ENCODE measurements around the gene TMPRSS3.

Gene TMPRSS3

DNA sequence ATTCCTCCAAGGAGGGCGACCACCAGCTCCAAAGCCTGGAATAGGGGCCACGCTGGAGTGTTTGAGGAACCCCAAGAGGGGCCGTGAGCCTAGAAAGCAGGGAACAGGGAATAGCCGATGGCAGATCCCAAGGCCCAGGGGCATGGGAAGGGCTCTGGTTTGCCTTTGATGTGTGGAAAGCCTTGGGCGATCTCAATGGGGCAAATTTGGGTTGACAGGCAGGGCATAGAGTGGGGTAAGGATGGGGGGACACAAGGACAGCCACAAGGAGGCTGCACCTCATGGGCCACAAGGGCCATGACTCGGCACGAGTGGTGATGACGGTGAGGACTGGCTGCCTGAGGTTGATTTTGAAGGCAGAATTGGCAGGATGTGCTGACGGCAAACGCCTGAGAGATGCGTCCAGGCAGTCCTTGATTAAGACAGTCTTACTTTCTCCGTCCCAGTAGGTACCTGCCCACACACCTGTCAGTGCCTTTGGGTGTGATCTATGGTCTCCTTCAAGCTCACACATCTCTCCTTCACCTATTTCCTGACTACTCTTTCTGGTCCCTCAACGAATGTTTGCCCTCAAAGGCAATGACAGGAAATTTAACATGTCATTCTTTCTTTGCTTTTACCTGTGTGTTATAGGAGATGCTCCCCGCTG is 2.0 kb upstream of the TMPRSS3 start:
- TF ChIP-seq CTCF (IDR thresholded peaks at IDR 0.05): no peak

GRCh38 chr21:42396799-42397745 is 1.2 kb upstream of the TMPRSS3 start:
- TF ChIP-seq CTCF (IDR thresholded peaks at IDR 0.05): no peak

- TF ChIP-seq CTCF (IDR thresholded peaks at IDR 0.05): no peak
These were observed 550 bp downstream of the TMPRSS3 start for GRCh38 chr21:42395302-42395701.

- TF ChIP-seq CTCF (IDR thresholded peaks at IDR 0.05): no peak
These were observed 2.4 kb downstream of the TMPRSS3 start for GRCh38 chr21:42393443-42393950.

DNA sequence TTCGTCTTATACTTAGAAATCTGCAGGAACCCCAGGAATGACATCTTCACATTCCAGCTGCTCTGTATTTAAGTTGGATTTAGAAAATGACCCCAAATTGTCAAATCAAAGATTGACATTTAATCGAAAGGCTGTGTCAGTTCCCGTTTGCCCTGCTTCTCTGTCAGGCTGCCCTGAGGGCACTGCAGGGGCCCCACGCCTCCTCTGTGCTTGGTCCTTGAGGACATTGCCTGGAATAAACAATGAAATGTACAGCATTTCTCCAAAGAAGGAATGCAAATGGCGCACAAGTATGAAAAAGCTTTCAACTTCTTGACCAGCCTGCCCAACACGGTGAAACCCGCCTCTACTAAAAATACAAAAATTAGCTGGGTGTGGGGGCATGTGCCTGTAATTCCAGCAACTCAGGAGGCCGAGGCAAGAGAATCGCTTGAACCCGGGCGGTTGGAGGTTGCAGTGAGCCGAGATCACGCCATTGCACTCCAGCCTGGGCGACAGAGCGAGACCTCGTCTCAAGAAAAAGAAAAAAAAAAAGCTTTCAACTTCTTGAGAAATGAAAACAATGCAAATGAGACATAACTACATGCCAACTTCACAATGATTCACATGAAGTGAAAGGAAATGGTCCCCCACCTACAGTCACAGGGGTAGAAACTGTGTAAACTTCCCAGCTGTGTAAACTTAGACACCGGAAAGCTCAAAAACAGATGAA is 3.0 kb downstream of the TMPRSS3 start:
- TF ChIP-seq CTCF (IDR thresholded peaks at IDR 0.05): no peak

- no peak for TF ChIP-seq CTCF (IDR thresholded peaks at IDR 0.05)
These were observed 4.6 kb downstream of the TMPRSS3 start for GRCh38 chr21:42391297-42391696.

DNA sequence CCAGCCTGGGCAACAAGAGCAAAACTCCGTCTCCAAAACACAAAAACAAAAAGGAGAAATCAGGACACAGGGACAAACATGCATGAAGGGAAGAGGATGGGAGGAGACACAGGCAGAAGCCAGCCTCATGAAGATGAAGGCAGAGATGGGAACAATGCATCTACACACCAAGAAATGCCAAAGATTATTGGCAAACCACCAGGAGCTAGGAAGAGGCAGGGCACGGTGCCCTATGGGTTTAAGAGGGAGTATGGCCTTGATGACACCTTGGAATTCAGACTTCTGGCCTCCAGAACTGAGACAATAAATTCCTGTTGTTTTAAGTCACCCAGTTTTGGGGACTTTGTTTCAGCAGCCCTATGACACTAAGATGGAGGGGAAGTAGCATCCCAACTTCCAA is 5.2 kb downstream of the TMPRSS3 start:
- no peak for TF ChIP-seq CTCF (IDR thresholded peaks at IDR 0.05)
